Measurements from ENCODE around the gene SMAD3. TPM values are rescaled to one million over a fixed set of nuclear protein-coding genes. Genes with fewer than 3 reads are reported as not detected.

SMAD3 gene
- polyA plus RNA-seq, 1 donor from 2014 or later: 1.0 TPM

DNA sequence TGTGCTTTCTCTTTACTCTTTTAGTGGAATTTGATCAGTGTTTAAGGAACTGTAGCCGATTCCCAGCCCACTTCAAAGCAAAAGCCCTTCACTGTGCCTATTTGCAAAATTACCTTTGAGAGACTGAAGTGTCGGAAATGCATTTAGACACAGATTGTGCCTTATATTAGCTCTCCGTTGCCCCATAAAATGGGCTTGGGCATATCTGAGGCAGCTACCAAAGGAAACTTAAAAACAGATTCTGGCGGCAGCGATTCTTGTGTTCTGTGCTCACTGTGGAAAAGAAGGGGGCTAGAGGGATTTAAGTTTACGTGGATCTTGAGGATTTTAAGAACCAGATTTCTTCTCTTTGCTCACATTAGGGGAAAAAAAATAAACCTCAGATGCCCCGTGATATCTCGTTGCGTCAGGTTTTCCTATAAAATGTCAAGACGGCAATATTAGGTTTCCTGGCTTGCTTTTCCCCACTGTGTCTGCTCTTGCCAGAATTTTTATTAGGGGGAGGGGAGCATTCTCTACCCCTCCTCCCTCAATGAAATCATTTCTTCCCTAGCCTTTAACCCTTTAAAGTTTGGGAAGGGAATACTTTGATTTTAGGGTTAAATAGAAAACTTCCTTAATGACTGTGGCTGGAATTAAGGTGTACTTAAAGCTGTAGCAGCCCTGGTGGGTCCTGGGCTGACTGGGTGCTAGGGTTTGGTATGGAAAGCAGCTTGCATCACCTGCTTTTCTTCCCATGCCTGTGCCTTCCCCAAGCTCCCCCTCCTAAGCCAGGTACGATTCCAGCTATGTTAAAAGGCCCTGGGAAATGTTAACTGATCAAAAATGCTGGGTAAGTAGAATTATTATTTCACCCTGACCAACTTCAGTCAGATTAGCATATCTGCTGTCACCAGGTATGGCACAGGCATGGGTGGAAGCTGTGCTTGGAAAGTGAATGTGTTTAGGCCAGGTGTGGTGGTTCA lies 73.8 kb downstream of the SMAD3 start:
- H3K27me3 ChIP-seq (ENCODE audit: insufficient read depth, low read depth, low read length): no peaks in the 10 kb centered on the region
- no peak overlapping the region for H2AFZ ChIP-seq (ENCODE audit: low read depth, low read length)
- no peak overlapping the region for H3K4me2 ChIP-seq (ENCODE audit: low read length)
- no peaks in the 10 kb centered on the region for H4K20me1 ChIP-seq (ENCODE audit: insufficient read depth)
- no peaks in the 10 kb centered on the region for H3K9me2 ChIP-seq (ENCODE audit: insufficient read depth, low read length)
- H3K79me2 ChIP-seq (replicated peaks; ENCODE audit: insufficient read depth, low read length): peaks cover 9% of the 10 kb centered on the region
- no peaks in the 10 kb centered on the region for H3K36me3 ChIP-seq (ENCODE audit: insufficient read depth, low read length)
- H3K4me3 ChIP-seq (ENCODE audit: low read length): no peak overlapping the region
- H3K9me3 ChIP-seq (ENCODE audit: low read length): no peaks in the 10 kb centered on the region
- no peak overlapping the region for H3K9ac ChIP-seq (ENCODE audit: low read length)
- H3F3A ChIP-seq (ENCODE audit: insufficient read depth, low read length, poor library complexity, severe bottlenecking): no peaks in the 10 kb centered on the region
- TF ChIP-seq, protein P1, sequence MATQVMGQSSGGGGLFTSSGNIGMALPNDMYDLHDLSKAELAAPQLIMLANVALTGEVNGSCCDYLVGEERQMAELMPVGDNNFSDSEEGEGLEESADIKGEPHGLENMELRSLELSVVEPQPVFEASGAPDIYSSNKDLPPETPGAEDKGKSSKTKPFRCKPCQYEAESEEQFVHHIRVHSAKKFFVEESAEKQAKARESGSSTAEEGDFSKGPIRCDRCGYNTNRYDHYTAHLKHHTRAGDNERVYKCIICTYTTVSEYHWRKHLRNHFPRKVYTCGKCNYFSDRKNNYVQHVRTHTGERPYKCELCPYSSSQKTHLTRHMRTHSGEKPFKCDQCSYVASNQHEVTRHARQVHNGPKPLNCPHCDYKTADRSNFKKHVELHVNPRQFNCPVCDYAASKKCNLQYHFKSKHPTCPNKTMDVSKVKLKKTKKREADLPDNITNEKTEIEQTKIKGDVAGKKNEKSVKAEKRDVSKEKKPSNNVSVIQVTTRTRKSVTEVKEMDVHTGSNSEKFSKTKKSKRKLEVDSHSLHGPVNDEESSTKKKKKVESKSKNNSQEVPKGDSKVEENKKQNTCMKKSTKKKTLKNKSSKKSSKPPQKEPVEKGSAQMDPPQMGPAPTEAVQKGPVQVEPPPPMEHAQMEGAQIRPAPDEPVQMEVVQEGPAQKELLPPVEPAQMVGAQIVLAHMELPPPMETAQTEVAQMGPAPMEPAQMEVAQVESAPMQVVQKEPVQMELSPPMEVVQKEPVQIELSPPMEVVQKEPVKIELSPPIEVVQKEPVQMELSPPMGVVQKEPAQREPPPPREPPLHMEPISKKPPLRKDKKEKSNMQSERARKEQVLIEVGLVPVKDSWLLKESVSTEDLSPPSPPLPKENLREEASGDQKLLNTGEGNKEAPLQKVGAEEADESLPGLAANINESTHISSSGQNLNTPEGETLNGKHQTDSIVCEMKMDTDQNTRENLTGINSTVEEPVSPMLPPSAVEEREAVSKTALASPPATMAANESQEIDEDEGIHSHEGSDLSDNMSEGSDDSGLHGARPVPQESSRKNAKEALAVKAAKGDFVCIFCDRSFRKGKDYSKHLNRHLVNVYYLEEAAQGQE (IDR thresholded peaks at IDR 0.05; ENCODE audit: borderline replicate concordance): no peak
- H3K27ac ChIP-seq (ENCODE audit: low read length): no peak overlapping the region

GRCh38 chr15:67140078-67140833 lies 74.9 kb downstream of the SMAD3 start:
- Histone ChIP-seq H3K9ac (ENCODE audit: low read length) (no peak overlapping the region), H3K4me3 (ENCODE audit: low read length) (no peak overlapping the region), H3K4me2 (ENCODE audit: low read length) (no peak overlapping the region), H3K36me3 (ENCODE audit: insufficient read depth, low read length) (no peaks in the 10 kb centered on the region), H3K9me3 (ENCODE audit: low read length) (no peaks in the 10 kb centered on the region), H3F3A (ENCODE audit: insufficient read depth, low read length, poor library complexity, severe bottlenecking) (no peaks in the 10 kb centered on the region), H3K27me3 (ENCODE audit: insufficient read depth, low read depth, low read length) (no peaks in the 10 kb centered on the region), H2AFZ (ENCODE audit: low read depth, low read length) (no peak overlapping the region), H3K9me2 (ENCODE audit: insufficient read depth, low read length) (no peaks in the 10 kb centered on the region), H4K20me1 (ENCODE audit: insufficient read depth) (no peaks in the 10 kb centered on the region), H3K27ac (ENCODE audit: low read length) (no peak overlapping the region), H3K79me2 (replicated peaks; ENCODE audit: insufficient read depth, low read length) (peaks cover 11% of the 10 kb centered on the region)
- TF ChIP-seq, protein P2, sequence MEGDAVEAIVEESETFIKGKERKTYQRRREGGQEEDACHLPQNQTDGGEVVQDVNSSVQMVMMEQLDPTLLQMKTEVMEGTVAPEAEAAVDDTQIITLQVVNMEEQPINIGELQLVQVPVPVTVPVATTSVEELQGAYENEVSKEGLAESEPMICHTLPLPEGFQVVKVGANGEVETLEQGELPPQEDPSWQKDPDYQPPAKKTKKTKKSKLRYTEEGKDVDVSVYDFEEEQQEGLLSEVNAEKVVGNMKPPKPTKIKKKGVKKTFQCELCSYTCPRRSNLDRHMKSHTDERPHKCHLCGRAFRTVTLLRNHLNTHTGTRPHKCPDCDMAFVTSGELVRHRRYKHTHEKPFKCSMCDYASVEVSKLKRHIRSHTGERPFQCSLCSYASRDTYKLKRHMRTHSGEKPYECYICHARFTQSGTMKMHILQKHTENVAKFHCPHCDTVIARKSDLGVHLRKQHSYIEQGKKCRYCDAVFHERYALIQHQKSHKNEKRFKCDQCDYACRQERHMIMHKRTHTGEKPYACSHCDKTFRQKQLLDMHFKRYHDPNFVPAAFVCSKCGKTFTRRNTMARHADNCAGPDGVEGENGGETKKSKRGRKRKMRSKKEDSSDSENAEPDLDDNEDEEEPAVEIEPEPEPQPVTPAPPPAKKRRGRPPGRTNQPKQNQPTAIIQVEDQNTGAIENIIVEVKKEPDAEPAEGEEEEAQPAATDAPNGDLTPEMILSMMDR (IDR thresholded peaks at IDR 0.05; ENCODE audit: poor library complexity, severe bottlenecking): no peak
- TF ChIP-seq TAF1 (IDR thresholded peaks at IDR 0.05; ENCODE audit: low read depth) (no peak), POLR2AphosphoS5 (IDR thresholded peaks at IDR 0.05) (no peak), MXI1 (conservative IDR thresholded peaks at IDR 0.05; ENCODE audit: poor library complexity, severe bottlenecking) (no peak), EZH2 (IDR thresholded peaks at IDR 0.05; ENCODE audit: borderline replicate concordance, insufficient read depth, low read length, poor library complexity, severe bottlenecking) (no peak), RAD21 (conservative IDR thresholded peaks at IDR 0.05) (no peak), SMC3 (conservative IDR thresholded peaks at IDR 0.05; ENCODE audit: poor library complexity) (no peak), EP300 (conservative IDR thresholded peaks at IDR 0.05; ENCODE audit: poor library complexity, severe bottlenecking) (no peak)
- TF ChIP-seq, protein P1 (IDR thresholded peaks at IDR 0.05; ENCODE audit: borderline replicate concordance): no peak

Data from neural cell (in vitro differentiated cells).